ENCODE results near the gene PLPP7.

PLPP7 gene

GRCh38 chr9:131299346-131299960 is 9.9 kb downstream of the PLPP7 start:
- no peak overlapping the region for H3K4me3 ChIP-seq (ENCODE audit: low read depth, low read length)
- no peak for TF ChIP-seq CTCF (IDR thresholded peaks at IDR 0.05; ENCODE audit: low read depth, low read length, missing control alignments)
- no peak for DNase-seq (ENCODE audit: low read depth)

GRCh38 chr9:131299961-131300347 is 10.4 kb downstream of the PLPP7 start:
- H3K4me3 ChIP-seq (ENCODE audit: low read depth, low read length), result no peak overlapping the region
- DNase-seq (ENCODE audit: low read depth), result no peak
- no peak for TF ChIP-seq CTCF (IDR thresholded peaks at IDR 0.05; ENCODE audit: low read depth, low read length, missing control alignments)

- no peak overlapping the region for H3K4me3 ChIP-seq (ENCODE audit: low read depth, low read length)
- TF ChIP-seq CTCF (IDR thresholded peaks at IDR 0.05; ENCODE audit: low read depth, low read length, missing control alignments), result no peak
- no peak for DNase-seq (ENCODE audit: low read depth)
Measured at GRCh38 chr9:131300444-131300843, 10.9 kb downstream of the PLPP7 start.

- TF ChIP-seq CTCF (IDR thresholded peaks at IDR 0.05; ENCODE audit: low read depth, low read length, missing control alignments), result no peak
- H3K4me3 ChIP-seq (ENCODE audit: low read depth, low read length), result no peak overlapping the region
- no peak for DNase-seq (ENCODE audit: low read depth)
Measured at GRCh38 chr9:131302244-131303075, 12.9 kb downstream of the PLPP7 start.

- TF ChIP-seq CTCF (IDR thresholded peaks at IDR 0.05; ENCODE audit: low read depth, low read length, missing control alignments), result no peak
- no peak overlapping the region for H3K4me3 ChIP-seq (ENCODE audit: low read depth, low read length)
- DNase-seq (ENCODE audit: low read depth), result no peak
Measured at GRCh38 chr9:131303381-131304321, 14.1 kb downstream of the PLPP7 start.

- no peak for DNase-seq (ENCODE audit: low read depth)
Measured at GRCh38 chr9:131304676-131305355, 15.3 kb downstream of the PLPP7 start.

More at GRCh38 chr9:131304676-131305355, 15.3 kb downstream of the PLPP7 start:
- TF ChIP-seq CTCF (IDR thresholded peaks at IDR 0.05; ENCODE audit: low read depth, low read length, missing control alignments), result no peak
- H3K4me3 ChIP-seq (ENCODE audit: low read depth, low read length), result no peak overlapping the region

Data from GM12864 (cell line).